Muscle layer of colon (tissue), 2 donors: ENCODE measurements around the gene IP6K2.
A peak's percentile ranks its signal among the peaks of the same experiment; 100 is the strongest.
"Not testable (repeated sequence)": the region's sequence is repeated elsewhere in the genome, so short reads cannot be mapped to it uniquely, and the experiment has no call there.

Experiments used
- H3K27ac ChIP-seq: one replicate; pipeline ENCODE4 v1.7.0; 2013; ENCODE audit warnings: low read depth, mild to moderate bottlenecking, low read length, moderate library complexity
- H3K27me3 ChIP-seq, 2 donors: one replicate each; pipeline ENCODE4 v1.7.0; 2013; ENCODE audit warnings: low read length in 2 of 2, mild to moderate bottlenecking in 2 of 2; ENCODE audit not compliant: insufficient read depth in 2 of 2, control insufficient read depth in 1 of 2
- H3K36me3 ChIP-seq: one replicate; pipeline ENCODE4 v1.7.0; 2013; ENCODE audit warnings: mild to moderate bottlenecking, low read length; ENCODE audit not compliant: insufficient read depth
- H3K4me1 ChIP-seq: one replicate; pipeline ENCODE4 v1.7.0; 2013; ENCODE audit warnings: mild to moderate bottlenecking, low read length; ENCODE audit not compliant: insufficient read depth
- H3K4me3 ChIP-seq, 2 donors: one replicate each; pipeline ENCODE4 v1.7.0; 2013; ENCODE audit warnings: low read length in 2 of 2, low read depth in 1 of 2, mild to moderate bottlenecking in 1 of 2, moderate library complexity in 1 of 2
- H3K9ac ChIP-seq: one replicate; pipeline ENCODE4 v1.7.0; 2013; ENCODE audit warnings: low read length
- H3K9me3 ChIP-seq: one replicate; pipeline ENCODE4 v1.7.0; 2013; ENCODE audit warnings: mild to moderate bottlenecking, low read length
- donor health status: abdominal sarcoma.
- donor health status: Adenocarcinoma of cecum.

The IP6K2 gene

GRCh38 chr3:48716982-48717746 lies at the start of gene IP6K2:
TSS of gene IP6K2 (minus strand) at chr3:48717221. CDS start at chr3:48695291, 21,930 bp downstream.
- peak within 1 kb of the TSS; percentile 91 for H3K9ac ChIP-seq
- H3K27me3 ChIP-seq = no peaks in the 10 kb centered on the region
- H3K4me3 ChIP-seq = peak within 1 kb of the TSS; percentile 42 to 96
- H3K27ac ChIP-seq = peak within 1 kb of the TSS; percentile 71
- H3K9me3 ChIP-seq = no peaks in the 10 kb centered on the region
- peaks cover 20% of the 10 kb centered on the region for H3K4me1 ChIP-seq
- no peaks in the 10 kb centered on the region for H3K36me3 ChIP-seq

GRCh38 chr3:48765376-48765775 lies 48.4 kb upstream of the IP6K2 start:
- Histone ChIP-seq H3K27me3 (no peaks in the 10 kb centered on the region), H3K27ac (no peak overlapping the region), H3K9me3 (no peaks in the 10 kb centered on the region), H3K36me3 (peaks cover 27% of the 10 kb centered on the region), H3K9ac (no peak overlapping the region), H3K4me3 (no peak overlapping the region), H3K4me1 (no peaks in the 10 kb centered on the region)

GRCh38 chr3:48762816-48763215 lies 45.8 kb upstream of the IP6K2 start:
- H3K4me3 ChIP-seq = no peak overlapping the region
- no peak overlapping the region for H3K27ac ChIP-seq
- H3K36me3 ChIP-seq = peaks cover 35% of the 10 kb centered on the region
- H3K9me3 ChIP-seq = no peaks in the 10 kb centered on the region
- no peaks in the 10 kb centered on the region for H3K4me1 ChIP-seq
- H3K27me3 ChIP-seq = no peaks in the 10 kb centered on the region
- H3K9ac ChIP-seq = no peak overlapping the region

GRCh38 chr3:48759991-48760540 lies 43.0 kb upstream of the IP6K2 start:
- not testable (repeated sequence) for H3K9ac ChIP-seq, H3K4me1 ChIP-seq, H3K27me3 ChIP-seq, H3K4me3 ChIP-seq, H3K9me3 ChIP-seq, H3K27ac ChIP-seq
- H3K36me3 ChIP-seq = peaks cover 23% of the 10 kb centered on the region

- not testable (repeated sequence) for H3K9me3 ChIP-seq, H3K4me1 ChIP-seq
- H3K36me3 ChIP-seq = peaks cover 18% of the 10 kb centered on the region
Observed at GRCh38 chr3:48759531-48759930, 42.5 kb upstream of the IP6K2 start.

GRCh38 chr3:48759071-48759470 lies 42.0 kb upstream of the IP6K2 start:
- no peak overlapping the region for H3K4me3 ChIP-seq
- no peaks in the 10 kb centered on the region for H3K9me3 ChIP-seq
- H3K36me3 ChIP-seq = peaks cover 13% of the 10 kb centered on the region
- H3K27ac ChIP-seq = no peak overlapping the region
- no peak overlapping the region for H3K9ac ChIP-seq
- no peaks in the 10 kb centered on the region for H3K27me3 ChIP-seq
- no peaks in the 10 kb centered on the region for H3K4me1 ChIP-seq

More at GRCh38 chr3:48759531-48759930, 42.5 kb upstream of the IP6K2 start:
- not testable (repeated sequence) for H3K9ac ChIP-seq, H3K27me3 ChIP-seq, H3K4me3 ChIP-seq, H3K27ac ChIP-seq

GRCh38 chr3:48756640-48757039 lies 39.6 kb upstream of the IP6K2 start:
- no peaks in the 10 kb centered on the region for H3K27me3 ChIP-seq
- H3K4me3 ChIP-seq = no peak overlapping the region
- no peaks in the 10 kb centered on the region for H3K4me1 ChIP-seq
- no peak overlapping the region for H3K9ac ChIP-seq
- no peak overlapping the region for H3K27ac ChIP-seq
- H3K9me3 ChIP-seq = no peaks in the 10 kb centered on the region
- H3K36me3 ChIP-seq = peaks cover 11% of the 10 kb centered on the region

GRCh38 chr3:48750856-48751255 lies 33.8 kb upstream of the IP6K2 start:
- H3K27me3 ChIP-seq = no peaks in the 10 kb centered on the region
- no peak overlapping the region for H3K27ac ChIP-seq
- H3K4me3 ChIP-seq = no peak overlapping the region
- H3K4me1 ChIP-seq = no peaks in the 10 kb centered on the region
- no peak overlapping the region for H3K9ac ChIP-seq
- H3K36me3 ChIP-seq = peaks cover 14% of the 10 kb centered on the region
- H3K9me3 ChIP-seq = no peaks in the 10 kb centered on the region

- Histone ChIP-seq H3K9ac (no peak overlapping the region), H3K4me1 (no peaks in the 10 kb centered on the region), H3K27me3 (no peaks in the 10 kb centered on the region), H3K4me3 (no peak overlapping the region), H3K9me3 (no peaks in the 10 kb centered on the region), H3K36me3 (peaks cover 14% of the 10 kb centered on the region), H3K27ac (no peak overlapping the region)
Observed at GRCh38 chr3:48748754-48749153, 31.7 kb upstream of the IP6K2 start.

- peaks cover 14% of the 10 kb centered on the region for H3K36me3 ChIP-seq
- no peak overlapping the region for H3K27ac ChIP-seq
- no peaks in the 10 kb centered on the region for H3K9me3 ChIP-seq
- no peaks in the 10 kb centered on the region for H3K4me1 ChIP-seq
- H3K4me3 ChIP-seq = no peak overlapping the region
- H3K27me3 ChIP-seq = no peaks in the 10 kb centered on the region
- H3K9ac ChIP-seq = no peak overlapping the region
Observed at GRCh38 chr3:48747706-48748105, 30.7 kb upstream of the IP6K2 start.

- Histone ChIP-seq H3K9me3 (no peaks in the 10 kb centered on the region), H3K36me3 (peaks cover 14% of the 10 kb centered on the region), H3K4me3 (no peak overlapping the region), H3K27me3 (no peaks in the 10 kb centered on the region), H3K9ac (no peak overlapping the region), H3K27ac (no peak overlapping the region), H3K4me1 (no peaks in the 10 kb centered on the region)
Observed at GRCh38 chr3:48747015-48747615, 30.1 kb upstream of the IP6K2 start.
